ENCODE measurements around the gene ESF1.
"Not testable (repeated sequence)": the region's sequence is repeated elsewhere in the genome, so short reads cannot be mapped to it uniquely, and the experiment has no call there.

Gene ESF1

GRCh38 chr20:13738187-13738586 is 46.5 kb downstream of the ESF1 start:
- not testable (repeated sequence) for DNase-seq

DNA sequence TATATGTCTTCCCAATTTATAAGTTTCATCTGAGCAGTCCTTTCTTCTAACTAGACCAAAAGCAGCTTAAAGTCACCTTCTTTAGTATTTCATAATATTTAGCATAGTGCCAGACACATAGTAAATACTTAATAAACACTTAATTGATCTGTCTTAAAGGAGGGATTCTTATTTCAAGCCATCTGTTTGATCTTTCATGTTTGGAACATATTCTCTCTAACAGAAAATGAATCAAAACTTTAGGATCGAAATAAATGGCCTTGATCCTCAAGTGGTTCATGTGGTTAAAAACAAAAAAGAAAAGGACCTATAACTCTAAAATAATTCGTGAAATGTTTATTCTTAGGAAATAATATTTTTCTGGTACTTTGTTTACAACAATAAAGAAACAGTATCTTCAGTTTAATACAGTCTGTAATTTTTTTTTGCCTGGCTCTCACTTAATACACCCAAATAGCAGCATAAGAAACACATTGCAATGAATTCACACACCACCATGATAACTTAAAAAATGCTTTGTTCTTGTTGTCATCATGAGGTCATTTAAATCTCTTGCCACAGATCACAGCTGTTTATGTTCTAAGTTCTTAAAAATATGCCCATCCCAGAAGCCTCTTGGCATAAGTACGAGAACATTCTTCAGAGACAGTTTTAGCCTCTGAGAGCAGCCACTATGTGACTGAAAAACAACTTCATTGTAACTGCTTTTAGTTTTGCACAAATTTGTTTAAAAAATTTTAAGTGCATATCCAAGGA is 48.1 kb downstream of the ESF1 start:
- no peak for DNase-seq

- DNase-seq, result no peak
These were observed 48.9 kb downstream of the ESF1 start for GRCh38 chr20:13735826-13736225.

GRCh38 chr20:13723011-13723410 is 61.7 kb downstream of the ESF1 start:
- no peak for DNase-seq

DNA sequence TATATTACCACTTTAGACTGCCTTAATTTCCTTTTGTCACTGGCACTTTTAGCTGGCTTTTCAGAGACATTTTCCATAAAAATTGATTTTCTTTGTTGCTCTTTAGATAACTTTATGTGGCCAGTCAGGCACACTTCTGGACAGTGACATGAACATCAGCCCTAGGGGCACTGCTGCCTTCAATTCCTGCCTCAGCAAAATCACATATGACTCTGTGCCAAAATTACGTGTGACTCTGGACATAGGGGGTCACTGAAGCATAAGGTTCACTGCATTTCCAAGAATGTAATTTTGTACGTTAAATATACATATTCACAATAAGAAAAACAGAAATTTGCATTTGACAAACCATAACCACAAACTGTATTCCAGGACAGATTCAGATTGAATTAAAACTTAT is 66.5 kb downstream of the ESF1 start:
- DNase-seq, result no peak

DNA sequence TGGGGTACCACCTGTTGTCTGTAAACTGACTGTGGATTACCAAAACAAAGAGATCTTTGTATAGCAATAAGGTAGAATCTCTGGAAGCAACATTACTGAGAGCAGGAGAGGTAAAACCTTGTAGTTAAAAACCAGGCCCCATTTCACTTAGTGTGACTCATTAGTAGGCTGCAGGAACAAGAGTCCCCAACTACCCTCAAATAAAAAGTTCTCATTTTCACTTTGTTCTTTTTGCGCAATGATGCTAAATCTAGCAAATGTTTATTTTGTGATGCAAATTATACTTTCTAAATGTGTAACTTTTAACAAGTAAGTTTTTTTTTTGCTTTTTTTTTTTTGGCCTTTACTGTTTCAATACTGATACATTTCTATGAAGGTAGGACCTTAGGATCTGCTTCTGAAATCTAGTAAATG is 67.1 kb downstream of the ESF1 start:
- no peak for DNase-seq

DNA sequence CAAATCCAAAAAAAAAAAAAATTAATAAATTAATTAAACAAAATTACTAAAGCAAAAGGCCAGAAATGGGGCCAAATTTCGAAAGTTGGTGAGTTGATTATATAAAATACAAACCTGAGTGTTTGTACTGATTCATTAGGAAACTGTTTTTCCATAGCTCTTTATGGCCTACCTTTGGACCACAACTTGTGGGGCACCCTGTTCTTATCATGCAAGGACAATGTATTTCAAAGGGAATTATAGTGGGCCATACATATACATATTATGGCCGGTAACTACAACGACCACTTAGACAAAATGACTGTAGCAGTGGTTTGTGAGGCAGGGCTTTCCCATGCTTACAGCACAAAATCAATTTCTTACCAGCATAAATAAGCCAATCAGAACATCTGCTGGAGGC is 69.5 kb downstream of the ESF1 start:
- no peak for DNase-seq

GRCh38 chr20:13708234-13708633 is 76.5 kb downstream of the ESF1 start:
- DNase-seq, result no peak

DNA sequence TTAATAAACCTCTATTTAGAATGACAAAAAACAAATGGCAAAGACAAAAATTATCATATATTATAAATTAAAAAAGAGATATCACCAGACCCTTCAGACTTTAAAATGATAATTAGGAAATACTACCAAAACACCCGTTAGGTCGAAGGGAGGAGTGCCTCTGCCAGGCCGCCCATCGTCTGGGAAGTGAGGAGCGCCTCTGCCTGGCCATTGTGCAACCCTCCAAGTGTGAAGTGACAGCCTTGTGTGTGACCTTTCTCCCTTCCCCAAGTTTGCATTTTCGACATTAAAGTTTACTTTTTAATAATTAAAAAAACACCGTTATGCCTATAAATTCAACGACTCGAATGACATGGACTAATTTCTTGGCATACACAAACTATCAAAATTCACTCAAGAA is 81.5 kb downstream of the ESF1 start:
- no peak for DNase-seq

DNA sequence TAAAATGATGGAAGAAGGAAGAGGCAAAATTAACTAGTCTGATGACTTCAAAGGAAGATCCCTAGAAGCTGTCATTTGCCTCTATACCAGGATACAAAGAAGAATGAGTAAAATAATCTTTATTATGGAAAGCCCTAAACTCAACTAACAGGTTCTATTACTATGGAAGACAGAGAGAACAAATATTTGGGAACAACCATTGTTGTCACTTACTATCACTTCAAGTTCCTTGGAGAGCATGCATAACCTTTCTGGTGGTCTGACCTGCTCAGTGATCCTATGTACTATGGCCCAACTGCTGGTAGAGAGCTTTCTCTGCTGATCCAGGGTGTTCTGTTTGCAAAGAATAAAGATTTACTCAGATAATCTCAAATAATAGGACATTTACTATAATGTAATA is 83.2 kb downstream of the ESF1 start:
- DNase-seq, result no peak

GRCh38 chr20:13700761-13701160 is 84.0 kb downstream of the ESF1 start:
- DNase-seq, result no peak

GRCh38 chr20:13694420-13695150 is 90.1 kb downstream of the ESF1 start:
- no peak for DNase-seq

GRCh38 chr20:13692802-13693736 is 91.7 kb downstream of the ESF1 start:
- no peak for DNase-seq

GRCh38 chr20:13690943-13691342 is 93.8 kb downstream of the ESF1 start:
- no peak for DNase-seq

- no peak for DNase-seq
These were observed 96.9 kb downstream of the ESF1 start for GRCh38 chr20:13687815-13688214.

DNA sequence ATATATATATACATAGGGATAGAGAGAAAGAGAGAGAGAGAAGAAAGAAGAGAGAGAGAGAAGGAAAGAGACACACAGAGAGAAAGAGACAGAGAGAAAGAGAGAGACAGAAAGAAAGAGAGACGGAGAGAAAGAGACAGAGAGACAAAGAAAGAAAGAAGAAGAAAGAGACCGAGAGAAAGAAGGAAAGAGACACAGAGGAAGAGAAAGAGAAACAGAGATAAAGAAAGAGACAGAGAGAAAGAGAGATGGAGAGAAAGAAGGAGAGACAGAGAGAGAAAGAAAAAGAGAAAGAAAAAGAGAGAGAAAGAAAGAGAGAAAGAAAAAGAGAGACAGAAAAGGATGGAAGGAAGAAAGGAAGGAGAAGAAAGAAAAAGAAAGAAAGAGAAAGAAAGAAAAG is 99.1 kb downstream of the ESF1 start:
- DNase-seq, result no peak

- peak; percentile 78 for DNase-seq
These were observed 100.0 kb downstream of the ESF1 start for GRCh38 chr20:13684566-13685222.

- no peak for DNase-seq
These were observed 100.9 kb downstream of the ESF1 start for GRCh38 chr20:13683833-13684232.

- no peak for DNase-seq
These were observed 103.2 kb downstream of the ESF1 start for GRCh38 chr20:13681248-13682125.

- no peak for DNase-seq
These were observed 105.8 kb downstream of the ESF1 start for GRCh38 chr20:13678944-13679343.

DNA sequence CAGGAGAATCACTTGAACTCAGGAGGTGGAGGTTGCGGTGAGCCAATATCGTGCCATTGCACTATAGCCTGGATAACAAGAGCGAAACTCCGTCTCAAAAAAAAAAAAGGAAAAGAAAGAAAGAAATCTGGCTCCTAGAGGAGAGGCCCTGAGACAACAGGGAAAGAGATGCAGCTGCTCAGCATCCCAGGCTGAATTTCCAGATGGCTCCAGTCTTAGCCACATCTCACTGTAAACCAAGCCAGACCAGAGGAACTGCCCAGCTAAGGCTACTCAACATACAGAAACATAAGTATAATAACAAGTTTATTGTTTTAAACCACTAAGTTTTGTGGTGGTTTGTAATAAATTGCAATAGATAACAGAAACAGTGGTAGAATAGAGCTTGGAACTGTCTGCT is 107.5 kb downstream of the ESF1 start:
- no peak for DNase-seq

DNA sequence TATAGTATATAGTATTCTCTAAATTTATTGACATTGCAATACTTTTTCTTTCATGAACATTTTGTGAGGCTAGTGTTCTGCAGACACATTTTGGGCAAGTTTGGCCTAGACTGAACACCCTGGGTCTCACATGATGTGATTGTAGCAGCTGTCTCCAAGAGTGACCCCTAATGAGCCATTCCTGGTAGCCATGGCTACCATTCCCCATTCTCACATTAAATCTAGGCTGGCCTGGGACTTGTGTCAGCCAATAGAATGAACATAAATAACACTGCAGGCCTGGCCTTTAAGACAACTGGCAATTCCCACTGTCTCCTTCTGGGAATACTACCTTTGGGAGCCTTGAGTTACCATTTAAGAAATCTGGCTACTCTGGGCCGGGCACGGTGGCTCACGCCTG is 108.0 kb downstream of the ESF1 start:
- DNase-seq, result no peak

All from KG1 (cell line).